ENCODE results near the gene HAL.

DNA sequence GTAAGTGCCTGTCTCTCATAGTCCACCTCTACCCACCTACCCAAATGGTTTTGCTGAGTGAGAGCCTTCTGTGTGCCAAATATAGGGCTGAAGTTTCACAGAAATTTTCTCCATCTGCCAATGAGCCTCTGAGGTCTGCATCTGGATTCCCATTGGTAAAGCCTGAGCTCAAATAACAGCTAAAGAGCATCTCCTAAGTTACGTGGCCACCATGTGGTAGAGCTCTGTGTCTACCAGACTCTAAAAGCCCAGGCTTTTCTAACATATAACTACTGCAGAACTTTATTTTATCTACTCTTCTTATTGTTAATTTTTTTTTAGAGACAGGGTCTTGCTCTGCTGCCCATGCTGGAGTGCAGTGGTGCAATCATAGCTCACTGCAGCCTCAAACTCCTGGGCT is 37.0 kb downstream of the HAL start:
- no peak for TF ChIP-seq GATA3 (IDR thresholded peaks at IDR 0.05; ENCODE audit: low read depth, low read length)
- no peak for TF ChIP-seq GATA2 (IDR thresholded peaks at IDR 0.05; ENCODE audit: low read depth, low read length)
